HepG2 (cell line): ENCODE measurements around the gene KIF13A. TPM values are rescaled to one million over a fixed set of nuclear protein-coding genes. Genes with fewer than 3 reads are reported as not detected.
"Not testable (repeated sequence)": the region's sequence is repeated elsewhere in the genome, so short reads cannot be mapped to it uniquely, and the experiment has no call there.

Experiments
- ATAC-seq: fragments of 200-7000 bp; cut with Tn5 transposase; 3 replicates; pipeline ENCODE4 v1.9.1; 2020; ENCODE audit warnings: mild to moderate bottlenecking, moderate library complexity
- BruUV-seq: library from RNA; stranded (reverse); fragments of 400-500 nt; replicated peaks from 2 replicates; lab custom pipeline; 2021; lab: Mats Ljungman, UMichigan
- CTCF ChIA-PET: fragments of 300-600 bp; formaldehyde crosslinking; extraction: SDS; loops from one replicate; lab custom pipeline; 2021; ENCODE audit warnings: low total read pairs, inconsistent platforms, low intra/inter-chr PET ratio; lab: Yijun Ruan, JAX
- POLR2A ChIA-PET: fragments of 350-600 bp; sonication (Branson Sonifier 250); formaldehyde crosslinking; loops from one replicate; lab custom pipeline; 2020; ENCODE audit warnings: antibody characterized with exemption, inconsistent platforms; lab: Yijun Ruan, JAX
- DNase-seq: peaks from one replicate; pipeline ENCODE4 v3.0.0-alpha.2; 2015; ENCODE audit warnings: low spot score
- FAIRE-seq: peaks from 3 replicates; lab custom pipeline; 2011; peaks lifted over from hg19 to GRCh38; lab: Jason Lieb, UNC
- H2AFZ ChIP-seq: one replicate; pipeline ENCODE4 v1.6.1; 2011; ENCODE audit warnings: low read length, inconsistent platforms
- H3K27ac ChIP-seq: fragments of 300-600 bp; 3 replicates; pipeline ENCODE4 v1.8.0; 2011; ENCODE audit warnings: mixed run types, mild to moderate bottlenecking, mixed read lengths, low read length, inconsistent platforms; ENCODE audit not compliant: insufficient read depth; ENCODE audit errors: extremely low read length
- H3K27me3 ChIP-seq, 2 experiments: fragments of 200-600 bp in 1 of 2; 2 replicates in 1 of 2; 3 replicates in 1 of 2; pipeline versions ENCODE4 v1.6.0 to v1.8.0; 2011; ENCODE audit warnings: low read length in 2 of 2, mild to moderate bottlenecking in 2 of 2, moderate library complexity in 2 of 2, inconsistent platforms in 1 of 2; ENCODE audit not compliant: insufficient read depth in 2 of 2, control insufficient read depth in 1 of 2
- H3K36me3 ChIP-seq, 2 experiments: fragments of 200-600 bp in 1 of 2; replicated peaks in 1 of 2; 2 replicates in 1 of 2; 3 replicates in 1 of 2; pipeline versions ENCODE4 v1.5.1 to v1.8.0; 2011; ENCODE audit warnings: low read length in 2 of 2, inconsistent platforms in 1 of 2; ENCODE audit not compliant: insufficient read depth in 2 of 2, control insufficient read depth in 1 of 2
- H3K4me1 ChIP-seq: 2 replicates; pipeline ENCODE4 v1.5.1; 2012; ENCODE audit warnings: low read length, inconsistent platforms; ENCODE audit not compliant: insufficient read depth
- H3K4me2 ChIP-seq: 2 replicates; pipeline ENCODE4 v1.6.0; 2011; ENCODE audit warnings: low read depth, low read length, inconsistent platforms
- H3K4me3 ChIP-seq, 3 experiments: fragments of 200-600 bp in 1 of 3; sonication (generic), shearing (Covaris generic) in 1 of 3; replicated peaks in 1 of 3; 2 replicates each; pipeline ENCODE4 v1.5.1; 2011 to 2016; ENCODE audit warnings: low read length in 3 of 3, inconsistent platforms in 2 of 3, low read depth in 2 of 3, mild to moderate bottlenecking in 2 of 3, control low read depth in 1 of 3, mixed read lengths in 1 of 3; ENCODE audit not compliant: insufficient read depth in 1 of 3
- H3K79me2 ChIP-seq: one replicate; pipeline ENCODE4 v1.6.1; 2011; ENCODE audit warnings: low read length, inconsistent platforms; ENCODE audit not compliant: insufficient read depth
- H3K9ac ChIP-seq: 2 replicates; pipeline ENCODE4 v1.6.0; 2011; ENCODE audit warnings: mild to moderate bottlenecking, low read depth, low read length, inconsistent platforms; ENCODE audit not compliant: insufficient read depth
- H3K9me3 ChIP-seq: 2 replicates; pipeline ENCODE4 v1.5.1; 2012; ENCODE audit warnings: mild to moderate bottlenecking, low read length
- H4K20me1 ChIP-seq: 2 replicates; pipeline ENCODE4 v1.6.0; 2011; ENCODE audit warnings: inconsistent platforms, mild to moderate bottlenecking, low read length, moderate library complexity; ENCODE audit not compliant: insufficient read depth
- DZIP1 ChIP-seq: sonication (generic); formaldehyde crosslinking; IDR thresholded peaks from 2 replicates; pipeline ENCODE4 v1.5.0; 2020; ENCODE audit warnings: mild to moderate bottlenecking, missing genetic modification reagents
- FOSL2 ChIP-seq: sonication (generic); formaldehyde crosslinking; IDR thresholded peaks from 2 replicates; pipeline ENCODE4 v1.4.0; 2020; ENCODE audit warnings: missing genetic modification reagents
- ZNF10 ChIP-seq: sonication (generic); formaldehyde crosslinking; IDR thresholded peaks from 2 replicates; pipeline ENCODE4 v1.4.0; 2020; ENCODE audit warnings: mild to moderate bottlenecking, low read depth, missing genetic modification reagents, borderline replicate concordance
- ZNF326 ChIP-seq: sonication (generic); formaldehyde crosslinking; IDR thresholded peaks from 2 replicates; pipeline ENCODE4 v1.4.0; 2020; ENCODE audit warnings: missing genetic modification reagents, borderline replicate concordance
- ZNF747 ChIP-seq: sonication (generic); formaldehyde crosslinking; IDR thresholded peaks from 2 replicates; pipeline ENCODE4 v1.8.1; 2023; ENCODE audit warnings: missing genetic modification reagents, mild to moderate bottlenecking, borderline replicate concordance
- ZNF784 ChIP-seq: sonication (generic); formaldehyde crosslinking; IDR thresholded peaks from 2 replicates; pipeline ENCODE4 v1.5.1; 2020; ENCODE audit warnings: missing genetic modification reagents, mild to moderate bottlenecking, borderline replicate concordance
- WGBS: methylation state at CpG from one replicate; pipeline ENCODE4 v1.1.6; 2017; ENCODE audit warnings: low lambda C conversion rate; 5-methylcytosine and 5-hydroxymethylcytosine counted together
- in situ Hi-C: cut with HindIII; loops from 2 replicates; pipeline ENCODE4 v1.10.0; 2017; ENCODE audit warnings: low pct_unique_long_range_greater_than_20kb; ENCODE audit not compliant: extremely low pct_ligation_motif_present
- intact Hi-C: fragments of 100-400 bp; cut with micrococcal nuclease; formaldehyde crosslinking; loops from one replicate; pipeline ENCODE4 v1.10.0; 2022; ENCODE audit not compliant: unreplicated experiment
- polyA plus RNA-seq, 8 experiments: library from polyadenylated mRNA; depleted of rRNA in 3 of 8; stranded (reverse) in 7 of 8; unstranded in 1 of 8; fragments of >200 nt; fragmentation: Illumina TruSeq in 4 of 8; extraction: Trizol in 4 of 8; gene quantifications; 2 replicates each; pipeline versions ENCODE4 v1.2.1 to v1.2.3, GENCODE V29; 2011 to 2016; ENCODE audit warnings: low read depth in 4 of 8, missing spikeins in 1 of 8, mixed read lengths in 1 of 8; ENCODE audit not compliant: insufficient read depth in 1 of 8
- total RNA-seq, 5 experiments: library from RNA; depleted of rRNA; stranded (reverse); fragments of >200 nt; fragmentation: Illumina TruSeq; extraction: Trizol; gene quantifications; 2 replicates each; pipeline ENCODE4 v1.2.3, GENCODE V29; 2016; ENCODE audit warnings: low read depth in 1 of 5
- TF ChIP-seq, protein P1 (sequence below): sonication (generic); formaldehyde crosslinking; IDR thresholded peaks from 2 replicates; pipeline ENCODE4 v1.5.0; 2020; ENCODE audit warnings: mild to moderate bottlenecking, missing genetic modification reagents

KIF13A gene
- total and polyA plus RNA-seq, 2 of the 13 experiments (the other 11 are each of a cell fraction or from before 2014, with no cell fraction given): 21.1 to 37.2 TPM

DNA sequence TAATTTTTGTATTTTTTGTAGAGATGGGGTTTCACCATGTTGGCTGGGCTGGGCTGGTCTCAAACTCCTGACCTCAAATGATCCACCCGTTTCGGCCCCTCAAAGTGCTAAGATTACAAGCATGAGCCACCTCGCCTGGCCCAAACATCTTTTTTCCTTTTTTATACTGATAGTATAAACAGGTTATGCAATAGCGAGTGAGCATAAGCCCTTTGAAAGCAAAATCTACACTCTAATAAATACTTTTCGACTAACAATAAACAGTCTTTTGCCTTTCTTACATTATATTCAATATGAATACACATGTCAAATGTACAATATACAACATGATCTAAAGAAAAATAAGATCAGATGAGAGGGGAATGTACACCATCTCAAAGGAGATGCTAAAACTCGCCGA, 38.7 kb downstream of the KIF13A start:
- Histone ChIP-seq H3K27ac (no peak overlapping the region), H3K9me3 (no peaks in the 10 kb centered on the region), H3K9ac (no peak overlapping the region), H3K4me3 (no peak overlapping the region), H3K4me2 (no peak overlapping the region), H4K20me1 (no peaks in the 10 kb centered on the region; the same call in 1 of the 2 replicates), H3K4me1 (no peaks in the 10 kb centered on the region), H2AFZ (no peak overlapping the region), H3K36me3 (no peaks in the 10 kb centered on the region; a peak in 1 of 5 replicates)
- ChIA-PET CTCF (no interaction called here), POLR2A (no interaction called here)
- BruUV-seq: no TSS peak
- intact Hi-C loops: no loop called here
- FAIRE-seq: no peak
- WGBS: 88% methylated on average over 7 of the region's 7 CpGs
- DNase-seq: no peak
- no peak for ATAC-seq
- TF ChIP-seq ZNF326 (CRISPR knock-in tag): no peak
- TF ChIP-seq ZNF747 (CRISPR knock-in tag): no peak
- no peak for TF ChIP-seq ZNF10 (CRISPR knock-in tag)
- TF ChIP-seq, protein P1, sequence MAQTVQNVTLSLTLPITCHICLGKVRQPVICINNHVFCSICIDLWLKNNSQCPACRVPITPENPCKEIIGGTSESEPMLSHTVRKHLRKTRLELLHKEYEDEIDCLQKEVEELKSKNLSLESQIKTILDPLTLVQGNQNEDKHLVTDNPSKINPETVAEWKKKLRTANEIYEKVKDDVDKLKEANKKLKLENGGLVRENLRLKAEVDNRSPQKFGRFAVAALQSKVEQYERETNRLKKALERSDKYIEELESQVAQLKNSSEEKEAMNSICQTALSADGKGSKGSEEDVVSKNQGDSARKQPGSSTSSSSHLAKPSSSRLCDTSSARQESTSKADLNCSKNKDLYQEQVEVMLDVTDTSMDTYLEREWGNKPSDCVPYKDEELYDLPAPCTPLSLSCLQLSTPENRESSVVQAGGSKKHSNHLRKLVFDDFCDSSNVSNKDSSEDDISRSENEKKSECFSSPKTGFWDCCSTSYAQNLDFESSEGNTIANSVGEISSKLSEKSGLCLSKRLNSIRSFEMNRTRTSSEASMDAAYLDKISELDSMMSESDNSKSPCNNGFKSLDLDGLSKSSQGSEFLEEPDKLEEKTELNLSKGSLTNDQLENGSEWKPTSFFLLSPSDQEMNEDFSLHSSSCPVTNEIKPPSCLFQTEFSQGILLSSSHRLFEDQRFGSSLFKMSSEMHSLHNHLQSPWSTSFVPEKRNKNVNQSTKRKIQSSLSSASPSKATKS (CRISPR knock-in tag): no peak
- TF ChIP-seq ZNF784 (CRISPR knock-in tag): no peak
- TF ChIP-seq DZIP1 (CRISPR knock-in tag): no peak
- TF ChIP-seq FOSL2 (CRISPR knock-in tag): no peak
- TF ChIP-seq, all 625 proteins: peak for 0
- H3K79me2 ChIP-seq: peaks cover 5% of the 10 kb centered on the region
- in situ Hi-C loops: no loop called here
- H3K27me3 ChIP-seq: no peaks in the 10 kb centered on the region

GRCh38 chr6:17947574-17947973, 39.9 kb downstream of the KIF13A start:
- H3K36me3 ChIP-seq, DNase-seq, H3K79me2 ChIP-seq, intact Hi-C loops, CTCF ChIA-PET, BruUV-seq, FAIRE-seq, ATAC-seq, H3K27ac ChIP-seq, H2AFZ ChIP-seq, in situ Hi-C loops, H4K20me1 ChIP-seq, H3K9ac ChIP-seq, H3K4me2 ChIP-seq, H3K9me3 ChIP-seq, H3K4me1 ChIP-seq, POLR2A ChIA-PET, H3K27me3 ChIP-seq, H3K4me3 ChIP-seq: not testable (repeated sequence)
- 94% methylated on average over 7 of the region's 7 CpGs for WGBS
